HCT116 (cell line): ENCODE measurements around the gene BECN2. TPM values are rescaled to one million over a fixed set of nuclear protein-coding genes. Genes with fewer than 3 reads are reported as not detected.

Source experiments
- ATAC-seq: fragments of 200-7000 bp; cut with Tn5 transposase; 2 replicates; pipeline ENCODE4 v1.9.1; 2020; ENCODE audit warnings: mild to moderate bottlenecking, moderate library complexity
- BruUV-seq: library from RNA; stranded (reverse); fragments of 400-500 nt; replicated peaks from 2 replicates; lab custom pipeline; 2021; lab: Mats Ljungman, UMichigan
- CTCF ChIA-PET: fragments of 300-600 bp; sonication (Branson Sonifier 250); formaldehyde crosslinking; loops from one replicate; lab custom pipeline; 2021; ENCODE audit warnings: antibody characterized with exemption; lab: Charles Lee
- POLR2A ChIA-PET: fragments of 300-600, 350-600 bp; sonication (Branson Sonifier 250); formaldehyde crosslinking; loops from one replicate; lab custom pipeline; 2021; ENCODE audit warnings: antibody characterized with exemption; lab: Charles Lee
- RAD21 ChIA-PET, 2 experiments: fragments of 300-600 bp; sonication (Branson Sonifier 250); formaldehyde crosslinking; loops; one replicate each; lab custom pipeline; 2023; ENCODE audit warnings: low total read pairs in 2 of 2; ENCODE audit not compliant: uncharacterized antibody in 2 of 2, unreplicated experiment in 2 of 2, low non-redundant PET in 1 of 2; lab: Charles Lee
- DNase-seq: peaks from one replicate; pipeline ENCODE4 v3.0.0-alpha.2; 2010; ENCODE audit warnings: low read depth, low spot score
- H2AFZ ChIP-seq: fragments of 200-600 bp; shearing (Covaris generic), sonication (generic); 2 replicates; pipeline ENCODE4 v1.6.1; 2017; ENCODE audit warnings: low read depth, mixed run types, mixed read lengths, antibody characterized with exemption, low read length; ENCODE audit not compliant: poor library complexity, severe bottlenecking
- H3K27ac ChIP-seq: 2 replicates; pipeline ENCODE4 v1.5.1; 2012; ENCODE audit warnings: low read depth, low read length
- H3K27me3 ChIP-seq: fragments of 200-600 bp; sonication (generic); 2 replicates; pipeline ENCODE4 v1.6.1; 2016; ENCODE audit warnings: mixed run types, low read length, mixed read lengths; ENCODE audit not compliant: insufficient read depth
- H3K36me3 ChIP-seq, 2 experiments: fragments of 200-500 bp in 1 of 2; fragments of 200-600 bp in 1 of 2; sonication (Bioruptor generic) in 1 of 2; sonication (generic) in 1 of 2; 2 replicates each; pipeline versions ENCODE4 v1.5.1 to v1.6.1; 2014 to 2016; ENCODE audit warnings: low read length in 2 of 2, inconsistent platforms in 1 of 2, mixed read lengths in 1 of 2, mixed run types in 1 of 2; ENCODE audit not compliant: insufficient read depth in 2 of 2, control insufficient read depth in 1 of 2
- H3K4me1 ChIP-seq, 2 experiments: fragments of 200-600 bp in 1 of 2; sonication (generic) in 1 of 2; 2 replicates each; pipeline versions ENCODE4 v1.5.1 to v1.6.1; 2012 to 2017; ENCODE audit warnings: low read length in 2 of 2, inconsistent platforms in 1 of 2, mild to moderate bottlenecking in 1 of 2, mixed read lengths in 1 of 2, mixed run types in 1 of 2, moderate library complexity in 1 of 2; ENCODE audit not compliant: insufficient read depth in 2 of 2, control insufficient read depth in 1 of 2
- H3K4me2 ChIP-seq: fragments of 200-600 bp; sonication (generic); 2 replicates; pipeline ENCODE4 v1.6.1; 2017; ENCODE audit warnings: mixed run types, low read length, mixed read lengths
- H3K4me3 ChIP-seq, 2 experiments: fragments of 200-600 bp in 1 of 2; sonication (generic) in 1 of 2; replicated peaks in 1 of 2; 2 replicates each; pipeline ENCODE4 v1.5.1; 2011 to 2016; ENCODE audit warnings: low read length in 2 of 2, control low read depth in 1 of 2, low read depth in 1 of 2, mild to moderate bottlenecking in 1 of 2, mixed read lengths in 1 of 2, mixed run types in 1 of 2
- H3K79me2 ChIP-seq: fragments of 200-600 bp; sonication (generic); 2 replicates; pipeline ENCODE4 v1.6.1; 2017; ENCODE audit warnings: mild to moderate bottlenecking, mixed run types, low read length, moderate library complexity, mixed read lengths; ENCODE audit not compliant: insufficient read depth
- H3K9ac ChIP-seq: fragments of 200-600 bp; sonication (generic); 2 replicates; pipeline ENCODE4 v1.6.1; 2016; ENCODE audit warnings: low read length, mixed read lengths
- H3K9me2 ChIP-seq: fragments of 200-600 bp; sonication (generic), shearing (Covaris generic); 2 replicates; pipeline ENCODE4 v1.6.1; 2017; ENCODE audit warnings: mixed run types, mild to moderate bottlenecking, moderate library complexity; ENCODE audit not compliant: insufficient read depth
- H3K9me3 ChIP-seq, 2 experiments: fragments of 200-500 bp in 1 of 2; fragments of 200-600 bp in 1 of 2; sonication (Bioruptor generic) in 1 of 2; sonication (generic) in 1 of 2; 2 replicates each; pipeline ENCODE4 v1.6.1; 2014 to 2017; ENCODE audit warnings: low read length in 2 of 2, mixed read lengths in 2 of 2, inconsistent platforms in 1 of 2, low read depth in 1 of 2, mild to moderate bottlenecking in 1 of 2, mixed run types in 1 of 2, moderate library complexity in 1 of 2; ENCODE audit not compliant: control insufficient read depth in 1 of 2, insufficient read depth in 1 of 2
- H4K20me1 ChIP-seq: fragments of 200-600 bp; sonication (generic), shearing (Covaris generic); 2 replicates; pipeline ENCODE4 v1.6.1; 2017; ENCODE audit warnings: mixed run types, mild to moderate bottlenecking, moderate library complexity; ENCODE audit not compliant: insufficient read depth
- CBX3 ChIP-seq: IDR thresholded peaks from 2 replicates; pipeline ENCODE4 v1.6.1; 2012; ENCODE audit warnings: low read depth
- EGR1 ChIP-seq: IDR thresholded peaks from 2 replicates; pipeline ENCODE4 v1.6.1; 2012; ENCODE audit warnings: low read depth
- EZH2 ChIP-seq: fragments of 200-600 bp; sonication (generic); IDR thresholded peaks from 2 replicates; pipeline ENCODE4 v1.6.1; 2017; ENCODE audit warnings: antibody characterized with exemption, mixed run types
- EZH2phosphoT487 ChIP-seq: fragments of 200-600 bp; IDR thresholded peaks from 2 replicates; pipeline ENCODE4 v1.6.1; 2018; ENCODE audit warnings: antibody characterized with exemption, borderline replicate concordance
- FOSL1 ChIP-seq: IDR thresholded peaks from 2 replicates; pipeline ENCODE4 v1.6.1; 2012; ENCODE audit warnings: low read depth
- JUND ChIP-seq: IDR thresholded peaks from 2 replicates; pipeline ENCODE4 v1.6.1; 2012
- POLR2AphosphoS5 ChIP-seq: IDR thresholded peaks from 2 replicates; pipeline ENCODE4 v1.6.1; 2011; ENCODE audit warnings: mild to moderate bottlenecking, low read depth, low read length, moderate library complexity
- RAD21 ChIP-seq: IDR thresholded peaks from 2 replicates; pipeline ENCODE4 v1.6.1; 2012; ENCODE audit warnings: low read depth, mild to moderate bottlenecking
- SP1 ChIP-seq: IDR thresholded peaks from 2 replicates; pipeline ENCODE4 v1.6.1; 2012; ENCODE audit warnings: low read depth
- SRF ChIP-seq: IDR thresholded peaks from 2 replicates; pipeline ENCODE4 v1.6.1; 2012; ENCODE audit warnings: low read depth
- TCF7L2 ChIP-seq: IDR thresholded peaks from 2 replicates; pipeline ENCODE4 v1.7.0; 2011; ENCODE audit warnings: borderline replicate concordance, inconsistent platforms; ENCODE audit not compliant: insufficient read depth, insufficient read length; ENCODE audit errors: extremely low read depth
- ZNF274 ChIP-seq: fragments of 200-500 bp; sonication (Bioruptor generic); IDR thresholded peaks from 2 replicates; pipeline ENCODE4 v1.6.1; 2014; ENCODE audit warnings: mild to moderate bottlenecking, low read depth, low read length, inconsistent platforms
- intact Hi-C: fragments of 100-400 bp; cut with micrococcal nuclease; formaldehyde crosslinking; loops from 2 replicates; pipeline ENCODE4 v1.10.0; 2022
- total RNA-seq: library from RNA; stranded (reverse); gene quantifications from one replicate; pipeline ENCODE4 v1.2.1, GENCODE V29; 2021; ENCODE audit not compliant: unreplicated experiment
- TF ChIP-seq, protein P1 (sequence below): IDR thresholded peaks from 2 replicates; pipeline ENCODE4 v1.6.1; 2012
- TF ChIP-seq, protein P2 (sequence below): IDR thresholded peaks from 2 replicates; pipeline ENCODE4 v1.6.1; 2012; ENCODE audit warnings: low read depth
- TF ChIP-seq, protein P3 (sequence below): IDR thresholded peaks from 2 replicates; pipeline ENCODE4 v1.6.1; 2011; ENCODE audit warnings: mild to moderate bottlenecking, low read length, moderate library complexity; ENCODE audit not compliant: insufficient replicate concordance; ENCODE audit errors: extremely low read depth

BECN2 gene
- total RNA-seq, 1 experiment from 2014 or later = not detected

DNA sequence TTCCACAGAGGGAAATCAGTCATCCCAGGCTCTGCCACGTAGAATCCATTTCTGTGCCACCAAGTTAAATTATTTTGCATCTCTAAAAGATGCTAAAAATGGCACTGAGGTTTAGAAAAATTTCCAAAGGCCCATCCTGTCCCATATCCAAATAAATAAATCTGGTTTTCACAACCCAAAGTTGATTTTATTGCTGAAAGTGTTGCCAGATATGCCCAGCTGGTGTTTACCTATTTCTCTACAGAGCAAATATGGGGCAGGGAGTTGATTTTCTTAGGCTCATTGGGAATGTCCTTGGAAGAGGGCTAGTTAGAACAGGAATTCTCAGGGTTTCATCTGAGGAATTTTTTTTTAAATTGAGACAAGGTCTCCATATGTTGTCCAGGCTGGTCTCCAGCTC, 22.4 kb downstream of the BECN2 start:
- Histone ChIP-seq H4K20me1 (no peaks in the 10 kb centered on the region), H3K9ac (no peak overlapping the region), H3K27ac (no peak overlapping the region), H3K4me3 (no peak overlapping the region), H2AFZ (no peak overlapping the region), H3K9me2 (no peaks in the 10 kb centered on the region), H3K79me2 (no peaks in the 10 kb centered on the region), H3K36me3 (no peaks in the 10 kb centered on the region), H3K27me3 (no peaks in the 10 kb centered on the region), H3K4me2 (no peak overlapping the region), H3K9me3 (no peaks in the 10 kb centered on the region), H3K4me1 (no peaks in the 10 kb centered on the region)
- POLR2A ChIA-PET = no interaction called here
- CTCF ChIA-PET = interaction anchor here (1.1 kb wide), 1 partner anchor 18 kb away, joined by 3 read pairs; no protein-coding TSS in a partner anchor
- ATAC-seq (no peak), DNase-seq (no peak)
- TF ChIP-seq EZH2phosphoT487 = no peak
- no peak for TF ChIP-seq POLR2AphosphoS5
- no peak for TF ChIP-seq TCF7L2
- no peak for TF ChIP-seq ZNF274
- no peak for TF ChIP-seq FOSL1
- TF ChIP-seq, protein P1, sequence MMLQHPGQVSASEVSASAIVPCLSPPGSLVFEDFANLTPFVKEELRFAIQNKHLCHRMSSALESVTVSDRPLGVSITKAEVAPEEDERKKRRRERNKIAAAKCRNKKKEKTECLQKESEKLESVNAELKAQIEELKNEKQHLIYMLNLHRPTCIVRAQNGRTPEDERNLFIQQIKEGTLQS = no peak
- no peak for TF ChIP-seq JUND
- TF ChIP-seq CBX3 = no peak
- no peak for TF ChIP-seq RAD21
- no peak for TF ChIP-seq SP1
- TF ChIP-seq SRF = no peak
- TF ChIP-seq EGR1 = no peak
- TF ChIP-seq, protein P2, sequence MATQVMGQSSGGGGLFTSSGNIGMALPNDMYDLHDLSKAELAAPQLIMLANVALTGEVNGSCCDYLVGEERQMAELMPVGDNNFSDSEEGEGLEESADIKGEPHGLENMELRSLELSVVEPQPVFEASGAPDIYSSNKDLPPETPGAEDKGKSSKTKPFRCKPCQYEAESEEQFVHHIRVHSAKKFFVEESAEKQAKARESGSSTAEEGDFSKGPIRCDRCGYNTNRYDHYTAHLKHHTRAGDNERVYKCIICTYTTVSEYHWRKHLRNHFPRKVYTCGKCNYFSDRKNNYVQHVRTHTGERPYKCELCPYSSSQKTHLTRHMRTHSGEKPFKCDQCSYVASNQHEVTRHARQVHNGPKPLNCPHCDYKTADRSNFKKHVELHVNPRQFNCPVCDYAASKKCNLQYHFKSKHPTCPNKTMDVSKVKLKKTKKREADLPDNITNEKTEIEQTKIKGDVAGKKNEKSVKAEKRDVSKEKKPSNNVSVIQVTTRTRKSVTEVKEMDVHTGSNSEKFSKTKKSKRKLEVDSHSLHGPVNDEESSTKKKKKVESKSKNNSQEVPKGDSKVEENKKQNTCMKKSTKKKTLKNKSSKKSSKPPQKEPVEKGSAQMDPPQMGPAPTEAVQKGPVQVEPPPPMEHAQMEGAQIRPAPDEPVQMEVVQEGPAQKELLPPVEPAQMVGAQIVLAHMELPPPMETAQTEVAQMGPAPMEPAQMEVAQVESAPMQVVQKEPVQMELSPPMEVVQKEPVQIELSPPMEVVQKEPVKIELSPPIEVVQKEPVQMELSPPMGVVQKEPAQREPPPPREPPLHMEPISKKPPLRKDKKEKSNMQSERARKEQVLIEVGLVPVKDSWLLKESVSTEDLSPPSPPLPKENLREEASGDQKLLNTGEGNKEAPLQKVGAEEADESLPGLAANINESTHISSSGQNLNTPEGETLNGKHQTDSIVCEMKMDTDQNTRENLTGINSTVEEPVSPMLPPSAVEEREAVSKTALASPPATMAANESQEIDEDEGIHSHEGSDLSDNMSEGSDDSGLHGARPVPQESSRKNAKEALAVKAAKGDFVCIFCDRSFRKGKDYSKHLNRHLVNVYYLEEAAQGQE = no peak
- TF ChIP-seq, protein P3, sequence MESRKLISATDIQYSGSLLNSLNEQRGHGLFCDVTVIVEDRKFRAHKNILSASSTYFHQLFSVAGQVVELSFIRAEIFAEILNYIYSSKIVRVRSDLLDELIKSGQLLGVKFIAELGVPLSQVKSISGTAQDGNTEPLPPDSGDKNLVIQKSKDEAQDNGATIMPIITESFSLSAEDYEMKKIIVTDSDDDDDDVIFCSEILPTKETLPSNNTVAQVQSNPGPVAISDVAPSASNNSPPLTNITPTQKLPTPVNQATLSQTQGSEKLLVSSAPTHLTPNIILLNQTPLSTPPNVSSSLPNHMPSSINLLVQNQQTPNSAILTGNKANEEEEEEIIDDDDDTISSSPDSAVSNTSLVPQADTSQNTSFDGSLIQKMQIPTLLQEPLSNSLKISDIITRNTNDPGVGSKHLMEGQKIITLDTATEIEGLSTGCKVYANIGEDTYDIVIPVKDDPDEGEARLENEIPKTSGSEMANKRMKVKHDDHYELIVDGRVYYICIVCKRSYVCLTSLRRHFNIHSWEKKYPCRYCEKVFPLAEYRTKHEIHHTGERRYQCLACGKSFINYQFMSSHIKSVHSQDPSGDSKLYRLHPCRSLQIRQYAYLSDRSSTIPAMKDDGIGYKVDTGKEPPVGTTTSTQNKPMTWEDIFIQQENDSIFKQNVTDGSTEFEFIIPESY = no peak
- no peak for TF ChIP-seq EZH2
- RAD21 ChIA-PET = no interaction called here
- intact Hi-C loops = no loop called here
- BruUV-seq = no TSS peak
